Germinal center (tissue), 1 donor: ENCODE measurements around the gene TRRAP.

Experiments
- DNase-seq: peaks from one replicate; pipeline ENCODE4 v3.0.0; 2012; ENCODE audit warnings: mixed read lengths, low spot score

The TRRAP gene

DNA sequence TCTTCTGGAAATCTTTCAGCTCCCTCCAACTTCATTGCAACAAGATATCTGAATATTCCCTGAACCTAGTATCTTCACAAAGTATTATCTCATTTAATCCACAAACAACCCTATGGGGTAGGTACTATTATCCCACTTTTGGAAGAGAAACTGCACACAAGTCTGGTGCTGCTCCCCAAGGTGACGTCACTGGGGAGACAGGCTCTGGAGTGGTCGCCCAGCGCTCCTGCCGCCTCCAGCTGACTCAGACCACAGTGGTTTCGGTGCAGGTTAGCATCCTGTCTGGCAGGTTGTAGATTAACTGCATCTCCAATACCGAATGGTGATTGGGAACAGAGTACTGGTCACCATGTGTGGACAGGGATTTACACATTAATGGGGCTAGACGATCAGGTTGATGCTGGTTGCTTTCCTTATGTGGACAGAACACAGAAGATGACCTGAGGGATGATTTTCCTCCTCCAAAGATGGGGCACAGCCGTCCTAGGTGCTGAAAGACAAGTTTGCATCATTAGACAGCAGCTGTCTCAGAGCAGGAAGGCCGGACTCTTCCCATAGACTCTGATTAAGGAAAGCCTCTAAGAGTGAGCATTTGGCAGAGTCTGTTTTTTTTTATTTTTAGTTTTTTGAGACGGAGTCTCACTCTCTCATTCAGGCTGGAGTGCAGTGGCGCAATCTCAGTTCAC lies 128.6 kb downstream of the TRRAP start:
- DNase-seq = no peak

DNA sequence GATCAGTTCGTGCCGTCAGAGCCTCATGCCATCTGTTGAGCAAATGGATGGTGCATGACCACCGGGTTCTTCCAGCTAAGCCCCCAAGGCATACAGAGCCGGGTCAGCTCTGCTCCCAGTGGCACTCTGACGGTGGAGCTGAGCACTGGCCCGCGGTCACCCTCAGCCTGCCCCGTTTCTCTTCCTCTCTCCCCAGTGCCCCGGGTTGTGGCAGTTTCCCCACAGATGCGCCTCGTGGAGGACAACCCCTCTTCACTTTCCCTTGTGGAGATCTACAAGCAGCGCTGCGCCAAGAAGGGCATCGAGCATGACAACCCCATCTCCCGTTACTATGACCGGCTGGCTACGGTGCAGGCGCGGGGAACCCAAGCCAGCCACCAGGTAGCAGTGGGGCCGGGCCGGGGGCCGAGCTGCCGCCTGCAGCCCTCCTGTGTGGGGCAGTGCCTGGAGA lies 129.9 kb downstream of the TRRAP start:
- no peak for DNase-seq

DNA sequence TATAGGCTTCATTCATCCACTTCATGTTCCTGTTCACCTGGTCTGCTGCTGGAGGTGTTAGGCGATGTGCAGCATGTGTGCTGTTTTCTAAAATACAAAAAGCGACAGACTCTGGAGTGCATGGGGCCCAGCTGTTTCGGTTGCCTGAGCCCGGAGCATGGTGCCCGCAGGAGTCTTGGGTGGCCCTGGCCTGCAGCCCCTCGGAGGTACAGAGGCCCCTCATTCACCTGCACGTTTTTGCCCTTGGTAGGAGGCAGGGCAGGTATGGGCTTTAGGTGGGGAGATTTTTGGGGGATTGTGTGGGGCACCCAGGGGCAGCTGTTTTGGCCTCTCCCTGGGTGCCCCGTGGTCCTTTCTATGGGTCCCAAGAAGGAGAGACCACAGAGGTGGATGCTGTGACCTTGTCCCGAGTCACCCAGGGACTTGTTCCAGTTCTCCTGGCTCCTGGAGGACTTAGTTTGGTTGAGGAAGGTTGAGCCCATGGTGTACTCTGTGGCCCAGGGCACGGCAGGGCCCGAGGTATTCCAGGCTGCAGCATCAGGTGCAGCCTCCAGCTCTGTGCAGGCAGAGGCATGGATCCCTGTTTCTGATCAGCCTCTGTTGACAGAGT lies 130.7 kb downstream of the TRRAP start:
- DNase-seq = no peak

DNA sequence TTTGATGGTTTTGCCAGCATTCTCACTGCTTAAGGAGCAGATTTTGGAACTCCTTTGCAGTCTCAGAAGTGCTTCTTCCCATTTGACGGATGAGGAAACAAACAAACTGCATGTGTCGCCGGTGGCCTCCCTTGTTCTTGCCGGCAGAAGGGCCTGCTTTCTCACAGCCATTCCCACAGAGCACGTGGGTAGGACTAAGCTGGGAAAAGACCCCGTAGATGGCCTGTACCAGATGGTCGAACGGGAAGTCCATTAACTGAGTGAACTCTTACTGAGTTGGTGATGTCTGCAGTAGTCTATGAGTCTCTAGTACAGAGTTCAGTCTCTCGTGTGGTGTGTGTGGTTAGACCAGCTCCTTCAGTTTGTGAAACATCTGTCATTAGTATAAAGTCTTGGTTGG lies 131.9 kb downstream of the TRRAP start:
- no peak for DNase-seq

DNA sequence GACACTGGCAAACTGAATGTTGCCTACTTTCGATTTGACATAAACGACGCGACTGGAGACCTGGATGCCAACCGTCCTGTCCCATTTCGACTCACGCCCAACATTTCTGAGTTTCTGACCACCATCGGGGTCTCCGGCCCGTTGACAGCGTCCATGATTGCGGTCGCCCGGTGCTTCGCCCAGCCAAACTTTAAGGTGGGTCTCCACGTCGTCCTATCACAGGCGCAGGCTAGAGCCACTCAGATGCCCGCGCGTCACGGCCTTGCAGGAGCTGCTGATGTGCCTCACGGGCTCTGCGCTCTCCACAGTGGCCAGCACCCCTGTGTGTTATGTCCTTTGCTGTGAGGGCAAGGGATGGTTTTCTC lies 133.0 kb downstream of the TRRAP start:
- DNase-seq = no peak

DNA sequence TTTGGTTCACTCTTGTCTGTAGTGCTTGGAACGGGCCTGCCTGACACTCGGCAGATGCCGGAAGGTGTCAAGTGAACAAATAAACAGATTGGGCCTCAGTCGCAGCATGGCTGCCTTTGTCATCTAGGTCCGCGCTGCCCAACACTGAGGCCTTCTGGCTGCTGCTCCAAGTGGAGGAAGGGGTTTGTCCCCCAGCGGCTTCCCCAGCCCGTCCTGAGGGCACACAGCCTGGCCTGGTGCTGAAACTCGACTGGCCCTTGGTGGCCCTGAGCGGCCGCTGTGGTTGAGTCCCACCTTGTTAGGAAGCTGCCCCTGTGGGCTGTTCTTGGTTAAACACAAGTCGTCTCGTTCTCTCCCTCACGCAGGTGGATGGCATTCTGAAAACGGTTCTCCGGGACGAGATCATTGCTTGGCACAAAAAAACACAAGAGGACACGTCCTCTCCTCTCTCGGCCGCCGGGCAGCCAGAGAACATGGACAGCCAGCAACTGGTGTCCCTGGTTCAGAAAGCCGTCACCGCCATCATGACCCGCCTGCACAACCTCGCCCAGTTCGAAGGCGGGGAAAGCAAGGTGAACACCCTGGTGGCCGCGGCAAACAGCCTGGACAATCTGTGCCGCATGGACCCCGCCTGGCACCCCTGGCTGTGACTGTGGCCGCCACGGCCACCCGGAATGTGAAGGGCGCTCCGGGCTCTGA lies 133.5 kb downstream of the TRRAP start:
- DNase-seq = no peak

DNA sequence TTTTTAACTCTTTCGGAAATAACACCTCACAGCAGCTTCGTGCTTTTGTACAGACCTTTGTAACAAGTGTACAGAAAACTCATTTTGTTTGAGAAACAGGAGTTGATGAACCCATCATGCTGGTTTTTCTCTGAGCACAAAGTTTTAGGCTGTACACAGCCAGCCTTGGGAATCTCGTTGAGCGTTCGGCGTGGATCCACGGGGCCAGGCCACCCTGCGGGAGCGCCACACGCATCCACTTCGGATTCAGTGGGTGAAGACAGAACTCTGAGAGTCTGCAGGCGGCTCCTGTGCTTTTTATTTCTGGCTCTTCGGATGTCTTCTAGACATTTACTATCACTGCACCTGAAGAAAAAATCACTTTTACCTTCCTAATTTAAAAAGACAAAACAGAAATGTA lies 134.4 kb downstream of the TRRAP start:
- DNase-seq = no peak

DNA sequence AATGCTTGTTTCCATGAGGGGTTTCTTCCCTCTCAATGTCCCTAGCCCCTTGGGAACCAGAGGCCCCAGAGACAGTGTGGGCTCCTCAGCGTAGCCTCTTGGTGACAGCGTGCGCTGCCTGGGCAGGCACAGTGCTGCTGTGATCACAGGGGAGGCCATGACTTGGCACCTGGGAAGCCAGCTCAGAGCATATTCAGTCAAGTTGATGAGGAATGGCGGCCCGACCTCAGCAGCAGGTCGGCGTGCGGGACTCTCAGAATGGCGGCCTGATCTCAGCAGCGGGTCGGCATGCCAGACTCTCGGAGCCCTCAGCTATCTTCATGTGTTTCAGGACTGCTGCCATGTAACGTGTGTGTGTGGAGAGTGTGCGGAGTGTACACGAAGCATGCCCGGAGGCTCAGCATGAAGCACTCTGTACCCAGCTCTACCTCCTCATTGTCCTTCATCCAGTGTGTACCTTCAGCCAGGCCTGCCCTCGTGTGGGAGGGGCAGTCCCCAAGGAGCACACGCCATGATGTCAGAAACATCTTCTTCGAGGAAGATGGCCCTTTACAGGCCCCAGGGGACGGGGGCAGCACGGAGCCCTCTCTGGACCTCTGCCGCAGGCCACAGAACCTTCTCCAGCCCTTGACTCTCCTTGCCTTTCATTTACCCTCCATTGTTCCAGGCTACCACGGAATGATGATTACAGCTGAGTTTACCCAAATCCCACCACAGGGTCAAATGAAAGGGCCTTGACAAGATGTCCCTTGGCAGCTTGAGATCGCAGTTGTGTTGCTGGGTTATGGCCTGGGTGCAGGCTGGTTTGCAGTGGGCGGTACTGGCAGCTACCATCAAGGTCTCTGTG lies 135.2 kb downstream of the TRRAP start:
- DNase-seq = no peak

DNA sequence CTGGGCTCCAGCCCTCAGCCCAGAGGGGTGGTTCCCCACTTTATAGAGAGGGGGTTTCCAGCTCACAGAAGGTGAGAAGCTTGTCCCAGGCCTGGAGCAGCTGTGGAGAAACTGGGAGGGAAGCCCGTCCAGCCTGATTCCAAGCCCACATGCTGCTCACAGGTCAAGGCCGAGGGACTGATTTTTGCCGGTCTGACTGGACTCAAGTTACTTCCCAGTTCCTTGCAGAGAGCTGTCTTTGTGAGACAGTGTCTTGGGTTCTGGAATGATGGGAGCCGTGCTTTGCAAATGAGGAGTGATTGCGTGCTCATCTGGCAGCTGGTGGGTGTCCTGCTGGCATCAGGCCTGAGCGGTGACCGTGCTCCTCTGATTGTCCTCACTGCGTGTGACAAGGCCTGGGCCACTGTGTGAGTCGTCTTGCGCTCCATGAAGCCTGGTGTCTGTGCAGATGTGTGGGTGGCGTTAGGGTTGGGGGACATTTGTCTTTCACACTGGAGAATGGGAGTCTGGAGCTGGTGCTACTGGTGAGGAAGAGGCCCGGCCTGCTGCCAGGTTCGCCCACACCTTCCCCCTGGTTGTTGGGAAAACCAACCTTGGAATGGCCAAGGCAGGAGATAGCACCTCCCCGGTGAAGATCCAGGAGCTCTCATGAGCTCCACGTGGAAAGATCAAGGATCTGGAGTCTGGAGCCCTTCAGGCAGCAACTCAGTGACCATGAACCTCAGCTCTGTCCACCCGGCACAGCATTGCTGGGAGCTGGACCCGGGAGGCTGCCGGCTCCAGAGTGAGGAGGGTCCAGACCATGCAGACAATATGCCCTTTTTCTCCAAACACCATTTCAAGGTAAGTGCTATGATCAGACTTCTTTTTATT lies 136.0 kb downstream of the TRRAP start:
- DNase-seq = no peak

GRCh38 chr7:99016196-99016595 lies 137.9 kb downstream of the TRRAP start:
- DNase-seq = no peak

DNA sequence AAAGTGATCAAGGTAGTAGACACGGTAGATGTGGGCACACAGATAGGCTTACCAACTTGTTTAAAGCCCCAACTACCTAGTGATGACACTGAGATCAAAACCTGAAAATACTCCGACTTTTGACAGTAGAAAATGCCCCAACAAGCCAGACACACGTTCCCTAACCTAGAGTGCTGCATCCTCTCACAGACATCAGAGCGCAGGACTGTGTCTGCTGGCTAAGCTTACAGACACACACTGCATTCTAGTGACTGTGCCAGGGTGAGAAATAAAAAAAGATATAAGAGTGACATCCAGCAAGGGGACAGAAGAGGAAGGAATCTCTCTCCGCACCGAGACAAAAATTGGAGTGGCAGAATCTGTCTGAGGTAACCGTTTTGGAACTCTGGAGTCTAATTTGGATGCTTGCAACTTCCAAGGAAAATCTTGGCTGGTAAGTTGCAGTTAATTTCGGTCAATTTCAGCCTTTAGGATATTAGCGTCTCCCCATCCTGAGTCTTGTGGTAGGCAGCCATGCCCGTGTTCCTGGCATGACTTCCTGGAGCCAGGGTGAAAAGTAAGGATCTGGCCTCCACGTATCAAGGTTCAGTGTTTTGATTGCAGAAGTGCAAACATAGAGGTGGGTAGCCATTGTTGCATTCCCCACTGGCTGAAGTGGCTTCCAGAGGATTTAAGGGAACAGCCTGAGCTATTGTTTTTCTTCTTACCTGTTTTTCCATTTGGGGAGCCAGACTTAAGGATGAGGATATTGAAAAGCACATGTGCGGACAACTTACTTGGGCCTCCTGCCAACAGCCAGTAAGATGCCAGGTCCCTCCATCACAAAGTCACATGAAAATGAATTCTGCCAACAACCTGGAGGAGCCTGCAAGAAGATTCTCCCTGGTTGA lies 141.4 kb downstream of the TRRAP start:
- DNase-seq = no peak

- DNase-seq = no peak
These were observed 142.0 kb downstream of the TRRAP start for GRCh38 chr7:99020413-99020715.

GRCh38 chr7:99021941-99022560 lies 143.7 kb downstream of the TRRAP start:
- DNase-seq = no peak

- DNase-seq = no peak
These were observed 145.7 kb downstream of the TRRAP start for GRCh38 chr7:99024066-99024465.

GRCh38 chr7:99027241-99027640 lies 148.9 kb downstream of the TRRAP start:
- no peak for DNase-seq

- no peak for DNase-seq
These were observed 149.5 kb downstream of the TRRAP start for GRCh38 chr7:99027841-99028240.

DNA sequence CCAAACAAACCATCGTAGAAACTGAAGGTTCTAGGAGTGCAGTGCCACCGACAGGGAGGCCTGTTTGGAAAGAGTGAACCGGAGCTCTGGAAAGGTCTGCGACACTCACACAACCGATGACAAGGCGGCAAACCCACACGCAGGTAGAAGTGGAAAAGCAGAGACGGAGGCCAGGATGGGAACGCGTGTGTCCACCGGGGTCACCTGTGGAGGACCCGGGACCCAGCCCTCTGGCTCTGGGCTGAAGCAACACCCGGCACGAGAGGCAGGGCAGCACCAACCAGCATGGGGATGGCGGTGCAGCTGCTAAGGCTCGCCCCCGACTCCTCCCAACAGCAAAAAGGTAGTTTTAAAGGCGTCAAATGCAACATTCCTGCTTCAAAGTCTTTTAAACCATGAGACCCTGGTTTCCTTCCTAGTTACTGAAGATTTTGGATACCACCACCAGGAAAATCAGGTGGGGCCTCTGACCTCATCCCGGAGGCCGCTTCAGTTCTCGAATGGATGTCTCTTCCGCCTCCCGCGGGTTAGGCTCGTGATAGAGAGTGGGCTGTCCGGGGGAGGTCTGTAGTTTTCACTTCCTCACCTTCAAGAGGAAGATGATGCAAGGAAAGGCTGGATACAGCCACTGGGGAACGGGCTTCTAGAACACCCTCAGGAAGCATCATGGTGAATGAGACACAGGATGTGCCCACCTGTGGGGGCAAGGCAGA lies 150.1 kb downstream of the TRRAP start:
- DNase-seq = no peak

DNA sequence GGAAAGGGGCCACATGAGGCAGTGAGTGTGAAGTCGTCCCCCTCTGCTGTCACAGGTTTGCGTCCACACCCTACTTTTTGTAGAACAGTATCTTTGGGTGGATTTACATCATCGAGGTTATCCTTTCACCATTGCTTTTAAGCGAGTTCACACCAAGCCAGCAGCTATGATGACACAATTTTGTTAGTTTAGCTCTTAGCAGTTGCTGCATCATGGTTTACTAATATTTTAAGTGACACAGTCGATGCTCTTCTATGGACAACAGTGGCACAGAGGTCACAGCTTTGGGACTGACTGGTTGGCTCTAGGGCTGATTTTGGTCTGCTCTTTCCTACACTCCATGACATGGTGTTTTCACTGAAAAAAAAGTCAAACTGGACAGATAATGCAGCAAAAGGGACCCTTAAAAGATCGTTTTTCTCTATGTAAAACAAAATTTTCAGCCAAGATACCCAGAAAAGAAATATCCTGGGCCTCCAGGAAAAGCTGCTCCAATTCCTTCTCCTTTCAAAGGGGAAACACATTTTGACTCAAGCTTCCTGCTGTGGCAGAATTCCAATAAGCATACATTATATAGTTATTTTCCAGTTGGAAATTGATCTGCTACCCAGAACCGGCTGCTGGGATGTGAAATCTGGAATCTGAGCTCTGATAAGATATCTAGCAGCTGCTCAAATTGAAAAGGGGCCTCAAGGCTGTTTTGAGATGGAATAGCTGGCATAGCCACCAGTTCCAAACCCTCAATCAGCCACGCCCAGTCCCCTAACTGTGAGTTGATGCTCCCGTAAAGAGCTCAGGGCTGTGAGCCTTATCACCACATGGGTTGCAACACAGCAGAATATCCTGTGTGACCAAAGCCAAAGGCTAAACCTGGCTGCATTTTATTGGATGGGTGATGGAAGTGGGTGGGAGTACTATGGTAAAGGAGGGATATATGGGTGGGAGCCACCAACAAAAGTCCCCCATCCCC lies 151.4 kb downstream of the TRRAP start:
- no peak for DNase-seq
